OCI-LY7 (cell line): ENCODE data around the gene MICAL3.

ENCODE experiments used
- EZH2phosphoT487 ChIP-seq: fragments of 200-600 bp; sonication (generic); IDR thresholded peaks from 2 replicates; pipeline ENCODE4 v1.6.1; 2018; ENCODE audit warnings: low read depth, borderline replicate concordance, mild to moderate bottlenecking, mixed run types, antibody characterized with exemption, low read length, moderate library complexity, mixed read lengths
- TF ChIP-seq, protein P1 (sequence below): fragments of 200-600 bp; sonication (generic); conservative IDR thresholded peaks from 2 replicates; pipeline ENCODE4 v1.5.1; 2014; ENCODE audit warnings: mild to moderate bottlenecking, antibody characterized with exemption, low read length, moderate library complexity, mixed read lengths

GRCh38 chr22:17792854-17793434 lies 231.4 kb downstream of the MICAL3 start:
- TF ChIP-seq, protein P1, sequence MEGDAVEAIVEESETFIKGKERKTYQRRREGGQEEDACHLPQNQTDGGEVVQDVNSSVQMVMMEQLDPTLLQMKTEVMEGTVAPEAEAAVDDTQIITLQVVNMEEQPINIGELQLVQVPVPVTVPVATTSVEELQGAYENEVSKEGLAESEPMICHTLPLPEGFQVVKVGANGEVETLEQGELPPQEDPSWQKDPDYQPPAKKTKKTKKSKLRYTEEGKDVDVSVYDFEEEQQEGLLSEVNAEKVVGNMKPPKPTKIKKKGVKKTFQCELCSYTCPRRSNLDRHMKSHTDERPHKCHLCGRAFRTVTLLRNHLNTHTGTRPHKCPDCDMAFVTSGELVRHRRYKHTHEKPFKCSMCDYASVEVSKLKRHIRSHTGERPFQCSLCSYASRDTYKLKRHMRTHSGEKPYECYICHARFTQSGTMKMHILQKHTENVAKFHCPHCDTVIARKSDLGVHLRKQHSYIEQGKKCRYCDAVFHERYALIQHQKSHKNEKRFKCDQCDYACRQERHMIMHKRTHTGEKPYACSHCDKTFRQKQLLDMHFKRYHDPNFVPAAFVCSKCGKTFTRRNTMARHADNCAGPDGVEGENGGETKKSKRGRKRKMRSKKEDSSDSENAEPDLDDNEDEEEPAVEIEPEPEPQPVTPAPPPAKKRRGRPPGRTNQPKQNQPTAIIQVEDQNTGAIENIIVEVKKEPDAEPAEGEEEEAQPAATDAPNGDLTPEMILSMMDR: no peak
- no peak for TF ChIP-seq EZH2phosphoT487
